Occipital lobe (tissue), 2 donors: ENCODE data around the gene NASP. TPM values are rescaled to one million over a fixed set of nuclear protein-coding genes. Genes with fewer than 3 reads are reported as not detected.
"Not testable (repeated sequence)": the region's sequence is repeated elsewhere in the genome, so short reads cannot be mapped to it uniquely, and the experiment has no call there.

Source experiments
- DNase-seq: peaks from one replicate; lab custom pipeline; 2025; lab: John Stamatoyannopoulos, UW
- total RNA-seq: library from RNA; depleted of rRNA; stranded (reverse); fragments of >200 nt; gene quantifications from one replicate; pipeline ENCODE4 v1.2.3, GENCODE V29; 2014

NASP gene
- total RNA-seq, 1 donor from 2014 or later, result 87.5 TPM

GRCh38 chr1:45569962-45570581 lies 13.8 kb upstream of the NASP start:
- peak; percentile 35 for DNase-seq

- no peak for DNase-seq
Measured at GRCh38 chr1:45570631-45571030, 13.2 kb upstream of the NASP start.

GRCh38 chr1:45573231-45573804 lies 10.5 kb upstream of the NASP start:
- DNase-seq, result no peak

GRCh38 chr1:45574105-45574626 lies 9.7 kb upstream of the NASP start:
- no peak for DNase-seq

GRCh38 chr1:45583264-45583665 lies 576 bp upstream of the NASP start:
- DNase-seq, result peak; percentile 93

GRCh38 chr1:45584351-45585109 lies 689 bp downstream of the NASP start:
- peak; percentile 82 for DNase-seq

GRCh38 chr1:45585110-45585426 lies 1.2 kb downstream of the NASP start:
- no peak for DNase-seq

- no peak for DNase-seq
Measured at GRCh38 chr1:45585496-45586075, 1.7 kb downstream of the NASP start.

GRCh38 chr1:45586769-45587168 lies 2.9 kb downstream of the NASP start:
- DNase-seq, result no peak

- no peak for DNase-seq
Measured at GRCh38 chr1:45589861-45590260, 6.0 kb downstream of the NASP start.

- DNase-seq, result no peak
Measured at GRCh38 chr1:45594412-45594811, 10.6 kb downstream of the NASP start.

GRCh38 chr1:45596765-45597164 lies 12.9 kb downstream of the NASP start:
- not testable (repeated sequence) for DNase-seq

- DNase-seq, result no peak
Measured at GRCh38 chr1:45604239-45604638, 20.4 kb downstream of the NASP start.

GRCh38 chr1:45607404-45608074 lies 23.7 kb downstream of the NASP start:
- DNase-seq, result no peak

GRCh38 chr1:45608175-45609156 lies 24.6 kb downstream of the NASP start:
- DNase-seq, result no peak

- DNase-seq, result no peak
Measured at GRCh38 chr1:45610589-45611226, 26.9 kb downstream of the NASP start.

- DNase-seq, result no peak
Measured at GRCh38 chr1:45612941-45613579, 29.2 kb downstream of the NASP start.

- DNase-seq, result no peak
Measured at GRCh38 chr1:45615885-45616284, 32.0 kb downstream of the NASP start.

GRCh38 chr1:45617618-45618017 lies 33.8 kb downstream of the NASP start:
- no peak for DNase-seq
